Progenitor cell of endocrine pancreas (in vitro differentiated cells): ENCODE measurements around the gene SCNN1B. TPM values are rescaled to one million over a fixed set of nuclear protein-coding genes. Genes with fewer than 3 reads are reported as not detected.

ENCODE experiments used
- DNase-seq: peaks from one replicate; pipeline ENCODE4 v3.0.0; 2021; ENCODE audit warnings: low spot score; ENCODE audit not compliant: unreplicated experiment
- H3K27ac Mint-ChIP-seq: 2 replicates; pipeline ENCODE4 v1.8.0; 2021; ENCODE audit warnings: mild to moderate bottlenecking, moderate library complexity, mixed read lengths
- H3K27me3 Mint-ChIP-seq: 2 replicates; pipeline ENCODE4 v1.8.0; 2021; ENCODE audit warnings: mixed read lengths
- H3K36me3 Mint-ChIP-seq: 2 replicates; pipeline ENCODE4 v1.8.0; 2022; ENCODE audit warnings: mixed read lengths; ENCODE audit not compliant: insufficient read depth
- H3K4me1 Mint-ChIP-seq: 2 replicates; pipeline ENCODE4 v1.8.0; 2021; ENCODE audit warnings: low read depth, mixed read lengths
- H3K4me3 Mint-ChIP-seq: 2 replicates; pipeline ENCODE4 v1.8.0; 2021; ENCODE audit warnings: low read depth, mild to moderate bottlenecking, moderate library complexity, mixed read lengths
- H3K9me3 Mint-ChIP-seq: 2 replicates; pipeline ENCODE4 v1.8.0; 2021; ENCODE audit warnings: low read depth, mixed read lengths
- CTCF ChIP-seq: fragments of 200-600 bp; sonication (generic); IDR thresholded peaks from one replicate; pipeline ENCODE4 v1.5.0; 2021; ENCODE audit warnings: antibody characterized with exemption, mild to moderate bottlenecking; ENCODE audit not compliant: unreplicated experiment
- total RNA-seq: library from RNA; stranded (reverse); gene quantifications from 2 replicates; pipeline ENCODE4 v1.2.1, GENCODE V29; 2021

Gene SCNN1B
- total RNA-seq, 1 donor from 2014 or later, result not detected

- no peak for DNase-seq
- H3K36me3 Mint-ChIP-seq, result no peaks in the 10 kb centered on the region
- TF ChIP-seq CTCF, result no peak
- peaks cover 2% of the 10 kb centered on the region for H3K4me1 Mint-ChIP-seq
- H3K4me3 Mint-ChIP-seq, result no peak overlapping the region
- H3K9me3 Mint-ChIP-seq, result no peaks in the 10 kb centered on the region
- no peak overlapping the region for H3K27ac Mint-ChIP-seq
- peaks cover 35% of the 10 kb centered on the region for H3K27me3 Mint-ChIP-seq
Measured at GRCh38 chr16:23256440-23256839, 45.7 kb upstream of the SCNN1B start.

- Mint-ChIP-seq H3K4me1 (peaks cover 2% of the 10 kb centered on the region), H3K9me3 (no peaks in the 10 kb centered on the region), H3K27ac (no peak overlapping the region), H3K4me3 (no peak overlapping the region), H3K27me3 (peaks cover 31% of the 10 kb centered on the region), H3K36me3 (no peaks in the 10 kb centered on the region)
- no peak for DNase-seq
- TF ChIP-seq CTCF, result no peak
Measured at GRCh38 chr16:23257682-23258081, 44.4 kb upstream of the SCNN1B start.

GRCh38 chr16:23258919-23259237 lies 43.2 kb upstream of the SCNN1B start:
- no peaks in the 10 kb centered on the region for H3K36me3 Mint-ChIP-seq
- peaks cover 31% of the 10 kb centered on the region for H3K27me3 Mint-ChIP-seq
- H3K27ac Mint-ChIP-seq, result no peak overlapping the region
- no peak for TF ChIP-seq CTCF
- H3K9me3 Mint-ChIP-seq, result no peaks in the 10 kb centered on the region
- H3K4me3 Mint-ChIP-seq, result no peak overlapping the region
- H3K4me1 Mint-ChIP-seq, result peaks cover 2% of the 10 kb centered on the region
- no peak for DNase-seq

- Mint-ChIP-seq H3K4me1 (no peaks in the 10 kb centered on the region), H3K4me3 (no peak overlapping the region), H3K27me3 (peaks cover 16% of the 10 kb centered on the region), H3K9me3 (no peaks in the 10 kb centered on the region), H3K27ac (no peak overlapping the region), H3K36me3 (no peaks in the 10 kb centered on the region)
- DNase-seq, result no peak
- no peak for TF ChIP-seq CTCF
Measured at GRCh38 chr16:23267647-23268046, 34.5 kb upstream of the SCNN1B start.

GRCh38 chr16:23268561-23268960 lies 33.5 kb upstream of the SCNN1B start:
- Mint-ChIP-seq H3K36me3 (no peaks in the 10 kb centered on the region), H3K27ac (no peak overlapping the region), H3K27me3 (peaks cover 16% of the 10 kb centered on the region), H3K4me1 (no peaks in the 10 kb centered on the region), H3K9me3 (no peaks in the 10 kb centered on the region), H3K4me3 (no peak overlapping the region)
- no peak for TF ChIP-seq CTCF
- DNase-seq, result no peak
